ENCODE measurements around the gene BTBD19.
A peak's percentile ranks its signal among the peaks of the same experiment; 100 is the strongest.

The BTBD19 gene

GRCh38 chr1:44784094-44785028 is 24.0 kb upstream of the BTBD19 start:
- TF ChIP-seq, protein P1, sequence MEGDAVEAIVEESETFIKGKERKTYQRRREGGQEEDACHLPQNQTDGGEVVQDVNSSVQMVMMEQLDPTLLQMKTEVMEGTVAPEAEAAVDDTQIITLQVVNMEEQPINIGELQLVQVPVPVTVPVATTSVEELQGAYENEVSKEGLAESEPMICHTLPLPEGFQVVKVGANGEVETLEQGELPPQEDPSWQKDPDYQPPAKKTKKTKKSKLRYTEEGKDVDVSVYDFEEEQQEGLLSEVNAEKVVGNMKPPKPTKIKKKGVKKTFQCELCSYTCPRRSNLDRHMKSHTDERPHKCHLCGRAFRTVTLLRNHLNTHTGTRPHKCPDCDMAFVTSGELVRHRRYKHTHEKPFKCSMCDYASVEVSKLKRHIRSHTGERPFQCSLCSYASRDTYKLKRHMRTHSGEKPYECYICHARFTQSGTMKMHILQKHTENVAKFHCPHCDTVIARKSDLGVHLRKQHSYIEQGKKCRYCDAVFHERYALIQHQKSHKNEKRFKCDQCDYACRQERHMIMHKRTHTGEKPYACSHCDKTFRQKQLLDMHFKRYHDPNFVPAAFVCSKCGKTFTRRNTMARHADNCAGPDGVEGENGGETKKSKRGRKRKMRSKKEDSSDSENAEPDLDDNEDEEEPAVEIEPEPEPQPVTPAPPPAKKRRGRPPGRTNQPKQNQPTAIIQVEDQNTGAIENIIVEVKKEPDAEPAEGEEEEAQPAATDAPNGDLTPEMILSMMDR (IDR thresholded peaks at IDR 0.05; ENCODE audit: low read depth, low read length, missing control alignments) = peak; percentile 52
- peak overlapping the region; percentile 39 for H3K4me3 ChIP-seq (ENCODE audit: low read depth, low read length)
- no peak for DNase-seq (ENCODE audit: low read depth)

- TF ChIP-seq, protein P1 (IDR thresholded peaks at IDR 0.05; ENCODE audit: low read depth, low read length, missing control alignments) = no peak
- no peak for DNase-seq (ENCODE audit: low read depth)
- H3K4me3 ChIP-seq (ENCODE audit: low read depth, low read length) = peak overlapping the region; percentile 39
Observed at GRCh38 chr1:44785029-44785380, 23.3 kb upstream of the BTBD19 start.

DNA sequence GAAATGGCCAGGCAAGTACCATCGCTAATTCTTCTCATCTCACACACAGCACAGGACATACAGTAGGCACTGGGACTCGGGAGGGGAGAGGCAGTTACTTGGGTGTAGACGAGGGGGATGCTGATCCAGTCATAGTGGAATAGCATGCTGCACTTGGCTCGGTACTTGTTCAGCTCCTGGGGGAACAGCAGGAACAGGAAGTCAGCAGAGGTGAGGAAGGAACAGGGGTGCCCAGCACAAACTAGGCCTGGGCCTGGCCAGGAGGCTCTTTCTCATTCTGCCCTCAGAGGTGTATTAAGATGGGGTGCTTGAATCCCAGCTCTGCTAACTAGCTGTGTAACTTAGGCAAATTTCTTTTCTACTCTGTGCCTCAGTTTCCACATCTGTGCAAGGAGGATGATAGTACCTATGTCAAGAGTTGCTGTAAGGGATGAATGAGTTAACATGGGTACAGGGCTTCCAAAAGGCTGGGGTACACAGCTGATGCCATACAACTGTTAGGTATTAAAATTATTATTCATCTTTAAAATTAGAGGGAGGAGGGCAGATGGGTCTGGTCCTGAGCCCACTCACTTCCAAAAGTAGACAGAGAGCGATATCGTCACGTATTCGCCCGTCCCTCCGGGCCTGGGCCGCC is 22.7 kb upstream of the BTBD19 start:
- TF ChIP-seq, protein P1 (IDR thresholded peaks at IDR 0.05; ENCODE audit: low read depth, low read length, missing control alignments) = no peak
- peak overlapping the region; percentile 56 for H3K4me3 ChIP-seq (ENCODE audit: low read depth, low read length)
- no peak for DNase-seq (ENCODE audit: low read depth)

DNA sequence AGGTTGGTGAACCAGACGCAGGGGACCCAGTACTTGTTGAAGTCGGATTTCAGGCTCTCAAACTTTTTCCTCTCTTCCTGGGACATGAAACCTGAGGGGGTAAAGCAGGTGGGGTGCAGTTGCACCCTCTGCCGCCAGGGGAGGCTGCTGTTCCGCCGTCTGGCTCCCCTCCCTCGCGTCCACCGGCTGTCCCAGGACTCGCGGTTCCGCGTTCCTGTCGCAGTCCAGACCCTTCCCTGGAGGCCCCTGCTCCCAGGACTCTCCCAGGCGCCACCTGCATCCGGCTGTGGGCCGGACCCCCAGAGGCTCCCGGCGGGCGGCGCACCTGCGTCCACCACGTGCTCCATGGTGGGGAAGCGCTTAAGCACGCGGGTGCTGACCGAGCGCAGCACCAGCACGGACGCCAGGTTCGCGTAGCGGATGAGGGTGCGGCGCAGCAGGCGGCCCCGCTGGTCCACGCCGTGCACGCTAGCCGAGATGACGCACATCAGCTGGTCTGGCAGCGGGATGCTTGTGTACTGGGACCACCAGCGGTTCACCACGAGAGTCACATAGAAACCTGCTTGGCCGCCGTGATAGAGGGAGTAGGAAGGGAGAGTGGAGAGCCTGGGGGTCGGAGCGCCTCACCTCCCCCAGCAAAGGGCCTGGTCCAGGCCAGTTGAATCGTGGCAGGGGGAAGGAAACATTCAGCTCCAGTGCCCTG is 22.0 kb upstream of the BTBD19 start:
- DNase-seq (ENCODE audit: low read depth) = no peak
- H3K4me3 ChIP-seq (ENCODE audit: low read depth, low read length) = peak overlapping the region; percentile 56
- TF ChIP-seq, protein P1 (IDR thresholded peaks at IDR 0.05; ENCODE audit: low read depth, low read length, missing control alignments) = peak; percentile 100

GRCh38 chr1:44786841-44787426 is 21.4 kb upstream of the BTBD19 start:
- H3K4me3 ChIP-seq (ENCODE audit: low read depth, low read length) = no peak overlapping the region
- no peak for DNase-seq (ENCODE audit: low read depth)
- TF ChIP-seq, protein P1 (IDR thresholded peaks at IDR 0.05; ENCODE audit: low read depth, low read length, missing control alignments) = no peak

DNA sequence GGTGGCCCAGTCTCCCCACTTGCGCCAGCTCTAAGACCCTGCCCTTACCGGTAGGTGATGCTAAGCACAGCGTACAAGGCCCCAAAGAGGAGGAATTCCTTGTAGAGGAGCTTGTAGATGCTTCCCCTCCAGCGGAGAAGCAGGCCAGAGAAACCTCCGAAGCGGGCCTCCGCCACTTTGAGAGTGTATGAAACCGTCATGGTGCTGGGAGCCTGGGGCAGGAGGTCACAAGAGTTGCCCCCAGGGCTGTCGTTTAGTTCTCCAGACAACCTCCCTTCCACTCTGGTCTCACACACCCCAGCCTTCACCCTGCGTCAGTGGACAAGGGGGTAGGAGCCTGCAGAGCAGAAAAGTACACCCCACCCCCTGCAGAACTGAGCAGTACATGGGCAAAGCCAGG is 20.8 kb upstream of the BTBD19 start:
- H3K4me3 ChIP-seq (ENCODE audit: low read depth, low read length) = no peak overlapping the region
- TF ChIP-seq, protein P1 (IDR thresholded peaks at IDR 0.05; ENCODE audit: low read depth, low read length, missing control alignments) = no peak
- DNase-seq (ENCODE audit: low read depth) = no peak
